Stomach (tissue), 4 donors: ENCODE results near the gene PSEN2.

Experiments used
- POLR2A ChIP-seq, 4 donors: fragments of 450-650 bp; IDR thresholded peaks; one replicate each; pipeline ENCODE4 v1.6.1; 2016; ENCODE audit warnings: antibody characterized with exemption in 4 of 4, control low read depth in 2 of 4, mild to moderate bottlenecking in 1 of 4, moderate library complexity in 1 of 4
- POLR2AphosphoS5 ChIP-seq, 3 donors: sonication (generic); formaldehyde crosslinking; IDR thresholded peaks; one replicate each; pipeline ENCODE4 v1.6.1; 2016; ENCODE audit warnings: antibody characterized with exemption in 3 of 3

GRCh38 chr1:226838456-226838855 lies 32.0 kb upstream of the PSEN2 start:
- no peak for TF ChIP-seq POLR2AphosphoS5 (IDR thresholded peaks at IDR 0.05)
- no peak for TF ChIP-seq POLR2A (IDR thresholded peaks at IDR 0.05)
